GM12872 (cell line): ENCODE measurements around the gene SPAG8.

Source experiments
- TF ChIP-seq, protein P1 (sequence below): IDR thresholded peaks from 3 replicates; pipeline ENCODE4 v1.5.1; 2011; ENCODE audit warnings: low read depth, mild to moderate bottlenecking, low read length, moderate library complexity; ENCODE audit not compliant: insufficient read depth

SPAG8 gene

GRCh38 chr9:35800530-35800929, 11.5 kb downstream of the SPAG8 start:
- TF ChIP-seq, protein P1, sequence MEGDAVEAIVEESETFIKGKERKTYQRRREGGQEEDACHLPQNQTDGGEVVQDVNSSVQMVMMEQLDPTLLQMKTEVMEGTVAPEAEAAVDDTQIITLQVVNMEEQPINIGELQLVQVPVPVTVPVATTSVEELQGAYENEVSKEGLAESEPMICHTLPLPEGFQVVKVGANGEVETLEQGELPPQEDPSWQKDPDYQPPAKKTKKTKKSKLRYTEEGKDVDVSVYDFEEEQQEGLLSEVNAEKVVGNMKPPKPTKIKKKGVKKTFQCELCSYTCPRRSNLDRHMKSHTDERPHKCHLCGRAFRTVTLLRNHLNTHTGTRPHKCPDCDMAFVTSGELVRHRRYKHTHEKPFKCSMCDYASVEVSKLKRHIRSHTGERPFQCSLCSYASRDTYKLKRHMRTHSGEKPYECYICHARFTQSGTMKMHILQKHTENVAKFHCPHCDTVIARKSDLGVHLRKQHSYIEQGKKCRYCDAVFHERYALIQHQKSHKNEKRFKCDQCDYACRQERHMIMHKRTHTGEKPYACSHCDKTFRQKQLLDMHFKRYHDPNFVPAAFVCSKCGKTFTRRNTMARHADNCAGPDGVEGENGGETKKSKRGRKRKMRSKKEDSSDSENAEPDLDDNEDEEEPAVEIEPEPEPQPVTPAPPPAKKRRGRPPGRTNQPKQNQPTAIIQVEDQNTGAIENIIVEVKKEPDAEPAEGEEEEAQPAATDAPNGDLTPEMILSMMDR = no peak

GRCh38 chr9:35798658-35799374, 13.2 kb downstream of the SPAG8 start:
- TF ChIP-seq, protein P1 = no peak

DNA sequence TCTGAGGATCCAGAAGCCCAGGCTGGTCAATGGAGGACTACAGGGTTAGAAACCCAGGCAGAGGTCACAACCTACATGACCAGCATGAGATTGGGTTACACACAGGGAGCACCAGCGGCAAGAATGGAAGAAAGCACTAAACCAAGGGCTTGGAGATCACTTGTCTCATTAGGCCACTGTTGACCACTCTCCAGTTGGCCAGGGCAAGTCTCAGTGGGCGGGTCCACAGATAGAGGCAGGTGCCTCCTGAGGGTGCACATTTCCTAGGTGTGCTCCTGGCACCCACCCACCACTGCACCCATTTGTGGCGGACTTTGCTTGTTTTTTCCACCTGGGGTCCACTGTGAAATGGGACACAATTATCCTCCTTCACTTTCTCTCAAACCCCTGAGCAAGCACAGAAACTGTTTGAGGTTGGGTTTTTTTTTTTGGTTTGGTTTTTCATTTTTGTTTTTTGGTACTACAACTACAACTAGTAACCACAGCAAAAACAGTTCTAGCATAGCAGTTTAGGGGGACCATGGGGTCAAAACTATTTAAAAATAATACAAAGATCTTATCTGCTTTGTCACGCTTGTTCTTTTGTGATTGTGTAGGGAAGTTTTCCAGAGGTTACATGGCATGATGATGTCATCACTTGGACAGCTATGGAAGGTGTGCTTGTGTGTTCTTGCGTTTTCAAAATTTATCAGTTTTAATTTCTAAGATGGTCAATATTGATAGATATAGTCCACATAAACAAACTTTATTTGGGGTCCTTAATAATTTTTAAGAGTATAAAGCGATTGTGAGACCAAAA, 14.6 kb downstream of the SPAG8 start:
- TF ChIP-seq, protein P1 = no peak

DNA sequence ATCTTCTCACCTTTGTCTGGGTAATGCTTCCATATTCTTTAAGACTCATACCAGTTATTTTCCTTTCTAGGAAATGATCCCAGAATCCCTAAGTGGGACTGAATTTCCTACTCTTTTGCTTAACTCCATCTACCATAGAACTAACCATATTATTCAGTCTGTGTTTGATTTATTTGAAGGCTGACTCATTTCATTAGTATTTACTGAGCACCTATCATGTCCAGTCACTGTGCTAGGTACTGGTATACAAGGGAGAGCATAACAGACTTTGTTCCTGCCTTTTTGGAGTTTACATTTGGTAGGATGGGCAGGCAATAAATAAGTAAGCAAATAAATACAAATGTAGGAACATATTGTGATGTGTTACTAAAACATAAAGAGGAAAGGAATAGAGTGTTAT, 16.4 kb downstream of the SPAG8 start:
- TF ChIP-seq, protein P1 = no peak

GRCh38 chr9:35793461-35793860, 18.6 kb downstream of the SPAG8 start:
- TF ChIP-seq, protein P1 = no peak

- TF ChIP-seq, protein P1 = no peak
Measured at GRCh38 chr9:35792826-35793225, 19.2 kb downstream of the SPAG8 start.

DNA sequence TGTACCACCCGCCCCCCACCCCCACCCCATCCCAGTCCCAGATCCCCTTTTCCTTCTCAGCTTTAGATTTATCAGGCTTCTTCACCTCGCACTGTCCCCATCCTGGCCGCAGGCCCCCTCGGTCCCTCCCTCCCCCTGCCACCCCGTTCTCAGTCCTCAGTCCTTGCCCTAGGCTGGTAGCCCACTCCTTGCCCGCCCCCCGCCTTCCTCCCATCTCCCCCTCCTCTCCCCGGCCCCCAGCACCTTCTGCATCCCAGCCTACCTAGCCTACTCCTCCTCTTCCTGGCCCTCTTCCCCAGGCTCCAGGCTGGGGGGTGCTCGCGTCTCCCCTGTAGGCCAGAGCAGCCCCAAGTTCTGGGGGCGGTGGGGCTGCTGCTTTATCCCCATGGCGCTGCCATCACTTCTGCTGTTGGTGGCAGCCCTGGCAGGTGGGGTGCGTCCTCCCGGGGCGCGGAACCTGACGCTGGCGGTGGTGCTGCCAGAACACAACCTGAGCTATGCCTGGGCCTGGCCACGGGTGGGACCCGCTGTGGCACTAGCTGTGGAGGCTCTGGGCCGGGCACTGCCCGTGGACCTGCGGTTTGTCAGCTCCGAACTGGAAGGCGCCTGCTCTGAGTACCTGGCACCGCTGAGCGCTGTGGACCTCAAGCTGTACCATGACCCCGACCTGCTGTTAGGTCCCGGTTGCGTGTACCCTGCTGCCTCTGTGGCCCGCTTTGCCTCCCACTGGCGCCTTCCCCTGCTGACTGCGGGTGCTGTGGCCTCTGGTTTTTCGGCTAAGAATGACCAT, 19.8 kb downstream of the SPAG8 start:
- TF ChIP-seq, protein P1 = no peak
